HG03575 (cell line): ENCODE results near the gene ALS2.
"Not testable (repeated sequence)": the region's sequence is repeated elsewhere in the genome, so short reads cannot be mapped to it uniquely, and the experiment has no call there.

Experiments used
- ATAC-seq: cut with Tn5 transposase; IDR thresholded peaks from one replicate; pipeline ENCODE4 v1.9.1; 2021; ENCODE audit not compliant: unreplicated experiment, insufficient number of reproducible peaks, low FRiP score; ENCODE audit errors: extremely low read depth

The ALS2 gene

GRCh38 chr2:201780674-201781493 lies at the start of gene ALS2:
Gene ALS2, minus strand, starts transcription at chr2:201780933. Its CDS starts 12,048 bp downstream, at chr2:201768885.
- ATAC-seq = peak; percentile 60

GRCh38 chr2:201828220-201828619 lies 47.5 kb upstream of the ALS2 start:
- no peak for ATAC-seq

- no peak for ATAC-seq
Measured at GRCh38 chr2:201827621-201828020, 46.9 kb upstream of the ALS2 start.

- ATAC-seq = no peak
Measured at GRCh38 chr2:201824212-201824611, 43.5 kb upstream of the ALS2 start.

- no peak for ATAC-seq
Measured at GRCh38 chr2:201821080-201821479, 40.3 kb upstream of the ALS2 start.

- ATAC-seq = no peak
Measured at GRCh38 chr2:201820383-201821007, 39.8 kb upstream of the ALS2 start.

GRCh38 chr2:201816657-201817575 lies 36.2 kb upstream of the ALS2 start:
- ATAC-seq = no peak

GRCh38 chr2:201813996-201814760 lies 33.4 kb upstream of the ALS2 start:
- no peak for ATAC-seq

- not testable (repeated sequence) for ATAC-seq
Measured at GRCh38 chr2:201810604-201811003, 29.9 kb upstream of the ALS2 start.

GRCh38 chr2:201809633-201810032 lies 28.9 kb upstream of the ALS2 start:
- ATAC-seq = no peak

- ATAC-seq = no peak
Measured at GRCh38 chr2:201808027-201808426, 27.3 kb upstream of the ALS2 start.

GRCh38 chr2:201807452-201807999 lies 26.8 kb upstream of the ALS2 start:
- ATAC-seq = no peak

GRCh38 chr2:201806442-201807170 lies 25.9 kb upstream of the ALS2 start, which contains the start of gene CDK15:
Gene CDK15, plus strand, starts transcription at chr2:201806537. Its CDS starts 128 bp downstream, at chr2:201806665.
- no peak for ATAC-seq

- not testable (repeated sequence) for ATAC-seq
Measured at GRCh38 chr2:201798914-201799285, 18.2 kb upstream of the ALS2 start.

- no peak for ATAC-seq
Measured at GRCh38 chr2:201798252-201798913, 17.6 kb upstream of the ALS2 start.

- no peak for ATAC-seq
Measured at GRCh38 chr2:201797175-201797840, 16.6 kb upstream of the ALS2 start.

- ATAC-seq = no peak
Measured at GRCh38 chr2:201796478-201796865, 15.7 kb upstream of the ALS2 start.
